K562 (cell line): Measurements from ENCODE around the gene CISD2. TPM values are rescaled to one million over a fixed set of nuclear protein-coding genes. Genes with fewer than 3 reads are reported as not detected.

Experiments
- CBX5 ChIP-seq: IDR thresholded peaks from 2 replicates; pipeline ENCODE4 v1.6.1; 2014; ENCODE audit warnings: low read depth, borderline replicate concordance
- ETV5 ChIP-seq: sonication (generic); formaldehyde crosslinking; IDR thresholded peaks from 2 replicates; pipeline ENCODE4 v1.4.0; 2020; ENCODE audit warnings: low read depth, mild to moderate bottlenecking, missing genetic modification reagents
- FOS ChIP-seq: IDR thresholded peaks from 3 replicates; pipeline ENCODE4 v1.6.1; 2011; ENCODE audit not compliant: insufficient read length; ENCODE audit errors: extremely low read depth
- KDM1A ChIP-seq, 2 experiments: fragments of 450-650 bp; IDR thresholded peaks; 2 replicates each; pipeline ENCODE4 v1.6.1; 2016; ENCODE audit warnings: mild to moderate bottlenecking in 2 of 2
- SMARCE1 ChIP-seq: fragments of 450-650 bp; IDR thresholded peaks from 2 replicates; pipeline ENCODE4 v1.7.1; 2016; ENCODE audit warnings: mild to moderate bottlenecking
- SMC3 ChIP-seq: conservative IDR thresholded peaks from 2 replicates; pipeline ENCODE4 v1.6.1; 2011; ENCODE audit warnings: low read depth, low read length, improper control_type of control experiment; ENCODE audit not compliant: insufficient read depth
- SRSF3 ChIP-seq: fragments of 200-400 bp; formaldehyde crosslinking; IDR thresholded peaks from 2 replicates; pipeline ENCODE4 v1.6.1; 2016; ENCODE audit warnings: mild to moderate bottlenecking, low read length, moderate library complexity; ENCODE audit not compliant: insufficient read depth
- TEAD2 ChIP-seq: fragments of 450-650 bp; IDR thresholded peaks from 2 replicates; pipeline ENCODE4 v1.6.1; 2016; ENCODE audit warnings: missing genetic modification characterization, control low read depth, missing compliant biosample characterization
- ZNF121 ChIP-seq: sonication (generic); formaldehyde crosslinking; conservative IDR thresholded peaks from 2 replicates; pipeline ENCODE4 v1.8.0; 2022; ENCODE audit warnings: missing genetic modification reagents
- ZNF134 ChIP-seq: fragments of 250-450 bp; sonication (Bioruptor Pico); conservative IDR thresholded peaks from 2 replicates; pipeline ENCODE4 v1.4.0; 2020
- ZNF184 ChIP-seq: sonication (generic); formaldehyde crosslinking; IDR thresholded peaks from 2 replicates; pipeline ENCODE4 v1.5.0; 2020; ENCODE audit warnings: missing genetic modification reagents
- polyA plus RNA-seq, 8 experiments: library from polyadenylated mRNA; depleted of rRNA in 4 of 8; stranded (reverse) in 5 of 8; unstranded in 3 of 8; fragments of >200 nt; fragmentation: Nextera tagmentation in 2 of 8; fragmentation: Illumina TruSeq in 1 of 8; extraction: Ambion mirVana in 2 of 8; extraction: Trizol in 1 of 8; gene quantifications; 2 replicates each; pipeline versions ENCODE4 v1.2.1 to v1.2.3, GENCODE V29; 2011 to 2014; ENCODE audit warnings: inconsistent platforms in 1 of 8, missing spikeins in 1 of 8
- total RNA-seq, 7 experiments: library from RNA; depleted of rRNA in 6 of 7; stranded (reverse); fragments of >200 nt in 6 of 7; fragmentation: Illumina TruSeq in 2 of 7; extraction: Trizol in 2 of 7; gene quantifications; 2 replicates each; pipeline versions ENCODE4 v1.2.1 to v1.2.3, GENCODE V29; 2011 to 2021; ENCODE audit warnings: low replicate concordance in 1 of 7
- TF ChIP-seq, protein P1 (sequence below): sonication (generic); formaldehyde crosslinking; IDR thresholded peaks from 2 replicates; pipeline ENCODE4 v1.8.1; 2023; ENCODE audit warnings: missing genetic modification reagents, mild to moderate bottlenecking, borderline replicate concordance
- TF ChIP-seq, protein P2 (sequence below): sonication (generic); formaldehyde crosslinking; IDR thresholded peaks from 2 replicates; pipeline ENCODE4 v1.5.0; 2020; ENCODE audit warnings: missing genetic modification reagents
- TF ChIP-seq, protein P3 (sequence below), 3 experiments: fragments of 200-800 bp in 1 of 3; fragments of 250-450 bp in 1 of 3; fragments of 450-650 bp in 1 of 3; sonication (Bioruptor Pico) in 1 of 3; sonication (Bioruptor generic) in 1 of 3; formaldehyde crosslinking in 1 of 3; IDR thresholded peaks; 2 replicates each; pipeline versions ENCODE4 v1.6.1 to v1.8.0; 2016 to 2022; ENCODE audit warnings: mild to moderate bottlenecking in 2 of 3, missing genetic modification characterization in 2 of 3, missing compliant biosample characterization in 1 of 3, moderate library complexity in 1 of 3
- TF ChIP-seq, protein P4 (sequence below): sonication (generic); formaldehyde crosslinking; IDR thresholded peaks from 2 replicates; pipeline ENCODE4 v1.9.0; 2022; ENCODE audit warnings: mild to moderate bottlenecking, missing genetic modification reagents

CISD2 gene
- total and polyA plus RNA-seq, 9 of the 15 experiments (the other 6 are each of a cell fraction or from before 2014, with no cell fraction given) = 37.8 to 91.4 (median 59.8) TPM

DNA sequence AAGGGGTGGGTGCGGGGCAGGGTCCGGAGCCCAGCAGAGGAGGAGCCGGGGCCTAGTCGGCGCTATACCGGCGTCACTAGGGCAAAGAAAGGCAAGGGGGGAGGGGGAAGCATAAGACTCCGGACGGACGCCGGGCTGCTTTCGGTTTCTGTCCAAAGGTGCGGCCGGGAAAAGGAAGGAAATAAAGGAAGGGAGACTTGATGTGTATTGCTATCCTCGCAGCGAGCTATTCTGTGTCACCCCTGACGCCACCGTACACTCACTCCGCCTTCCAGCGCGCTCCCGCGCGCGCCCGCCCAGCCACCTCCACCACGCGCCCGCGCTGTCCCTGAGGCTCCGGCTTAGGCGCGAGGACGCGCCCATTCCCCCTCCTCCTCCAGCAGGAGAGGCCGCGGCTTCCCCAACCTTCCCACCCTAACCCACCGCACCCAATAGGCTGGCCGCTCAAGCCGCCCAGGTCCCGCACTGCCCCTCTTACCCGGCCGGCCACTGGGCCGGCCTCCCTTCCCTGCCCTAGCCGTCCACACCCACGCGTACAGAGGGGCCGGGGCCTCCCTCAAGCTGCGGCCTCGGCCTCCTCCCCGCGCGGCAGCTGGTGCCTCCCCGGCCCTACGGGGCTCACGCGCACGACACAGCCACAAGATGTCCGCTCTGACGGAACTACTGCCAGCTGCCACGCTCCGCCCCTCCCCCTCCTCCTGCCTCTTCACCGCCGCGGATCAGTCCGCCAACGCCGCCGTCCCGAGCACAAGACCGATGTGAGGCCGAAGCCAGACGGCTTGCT lies 41.7 kb upstream of the CISD2 start, which contains the start of gene UBE2D3 (continued):
- TF ChIP-seq, protein P1, sequence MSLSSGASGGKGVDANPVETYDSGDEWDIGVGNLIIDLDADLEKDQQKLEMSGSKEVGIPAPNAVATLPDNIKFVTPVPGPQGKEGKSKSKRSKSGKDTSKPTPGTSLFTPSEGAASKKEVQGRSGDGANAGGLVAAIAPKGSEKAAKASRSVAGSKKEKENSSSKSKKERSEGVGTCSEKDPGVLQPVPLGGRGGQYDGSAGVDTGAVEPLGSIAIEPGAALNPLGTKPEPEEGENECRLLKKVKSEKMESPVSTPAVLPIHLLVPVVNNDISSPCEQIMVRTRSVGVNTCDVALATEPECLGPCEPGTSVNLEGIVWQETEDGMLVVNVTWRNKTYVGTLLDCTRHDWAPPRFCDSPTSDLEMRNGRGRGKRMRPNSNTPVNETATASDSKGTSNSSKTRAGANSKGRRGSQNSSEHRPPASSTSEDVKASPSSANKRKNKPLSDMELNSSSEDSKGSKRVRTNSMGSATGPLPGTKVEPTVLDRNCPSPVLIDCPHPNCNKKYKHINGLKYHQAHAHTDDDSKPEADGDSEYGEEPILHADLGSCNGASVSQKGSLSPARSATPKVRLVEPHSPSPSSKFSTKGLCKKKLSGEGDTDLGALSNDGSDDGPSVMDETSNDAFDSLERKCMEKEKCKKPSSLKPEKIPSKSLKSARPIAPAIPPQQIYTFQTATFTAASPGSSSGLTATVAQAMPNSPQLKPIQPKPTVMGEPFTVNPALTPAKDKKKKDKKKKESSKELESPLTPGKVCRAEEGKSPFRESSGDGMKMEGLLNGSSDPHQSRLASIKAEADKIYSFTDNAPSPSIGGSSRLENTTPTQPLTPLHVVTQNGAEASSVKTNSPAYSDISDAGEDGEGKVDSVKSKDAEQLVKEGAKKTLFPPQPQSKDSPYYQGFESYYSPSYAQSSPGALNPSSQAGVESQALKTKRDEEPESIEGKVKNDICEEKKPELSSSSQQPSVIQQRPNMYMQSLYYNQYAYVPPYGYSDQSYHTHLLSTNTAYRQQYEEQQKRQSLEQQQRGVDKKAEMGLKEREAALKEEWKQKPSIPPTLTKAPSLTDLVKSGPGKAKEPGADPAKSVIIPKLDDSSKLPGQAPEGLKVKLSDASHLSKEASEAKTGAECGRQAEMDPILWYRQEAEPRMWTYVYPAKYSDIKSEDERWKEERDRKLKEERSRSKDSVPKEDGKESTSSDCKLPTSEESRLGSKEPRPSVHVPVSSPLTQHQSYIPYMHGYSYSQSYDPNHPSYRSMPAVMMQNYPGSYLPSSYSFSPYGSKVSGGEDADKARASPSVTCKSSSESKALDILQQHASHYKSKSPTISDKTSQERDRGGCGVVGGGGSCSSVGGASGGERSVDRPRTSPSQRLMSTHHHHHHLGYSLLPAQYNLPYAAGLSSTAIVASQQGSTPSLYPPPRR (CRISPR knock-in tag) = peak; percentile 97
- TF ChIP-seq, protein P2, sequence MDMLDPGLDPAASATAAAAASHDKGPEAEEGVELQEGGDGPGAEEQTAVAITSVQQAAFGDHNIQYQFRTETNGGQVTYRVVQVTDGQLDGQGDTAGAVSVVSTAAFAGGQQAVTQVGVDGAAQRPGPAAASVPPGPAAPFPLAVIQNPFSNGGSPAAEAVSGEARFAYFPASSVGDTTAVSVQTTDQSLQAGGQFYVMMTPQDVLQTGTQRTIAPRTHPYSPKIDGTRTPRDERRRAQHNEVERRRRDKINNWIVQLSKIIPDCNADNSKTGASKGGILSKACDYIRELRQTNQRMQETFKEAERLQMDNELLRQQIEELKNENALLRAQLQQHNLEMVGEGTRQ (CRISPR knock-in tag) = no peak
- peak in 1 of 2 experiments; percentile 93; a peak in 2 of 4 replicates for TF ChIP-seq KDM1A (IDR thresholded peaks at IDR 0.05)
- no peak for TF ChIP-seq SMC3
- TF ChIP-seq SRSF3 = no peak; the same call in 1 of the 2 replicates
- TF ChIP-seq, protein P3, sequence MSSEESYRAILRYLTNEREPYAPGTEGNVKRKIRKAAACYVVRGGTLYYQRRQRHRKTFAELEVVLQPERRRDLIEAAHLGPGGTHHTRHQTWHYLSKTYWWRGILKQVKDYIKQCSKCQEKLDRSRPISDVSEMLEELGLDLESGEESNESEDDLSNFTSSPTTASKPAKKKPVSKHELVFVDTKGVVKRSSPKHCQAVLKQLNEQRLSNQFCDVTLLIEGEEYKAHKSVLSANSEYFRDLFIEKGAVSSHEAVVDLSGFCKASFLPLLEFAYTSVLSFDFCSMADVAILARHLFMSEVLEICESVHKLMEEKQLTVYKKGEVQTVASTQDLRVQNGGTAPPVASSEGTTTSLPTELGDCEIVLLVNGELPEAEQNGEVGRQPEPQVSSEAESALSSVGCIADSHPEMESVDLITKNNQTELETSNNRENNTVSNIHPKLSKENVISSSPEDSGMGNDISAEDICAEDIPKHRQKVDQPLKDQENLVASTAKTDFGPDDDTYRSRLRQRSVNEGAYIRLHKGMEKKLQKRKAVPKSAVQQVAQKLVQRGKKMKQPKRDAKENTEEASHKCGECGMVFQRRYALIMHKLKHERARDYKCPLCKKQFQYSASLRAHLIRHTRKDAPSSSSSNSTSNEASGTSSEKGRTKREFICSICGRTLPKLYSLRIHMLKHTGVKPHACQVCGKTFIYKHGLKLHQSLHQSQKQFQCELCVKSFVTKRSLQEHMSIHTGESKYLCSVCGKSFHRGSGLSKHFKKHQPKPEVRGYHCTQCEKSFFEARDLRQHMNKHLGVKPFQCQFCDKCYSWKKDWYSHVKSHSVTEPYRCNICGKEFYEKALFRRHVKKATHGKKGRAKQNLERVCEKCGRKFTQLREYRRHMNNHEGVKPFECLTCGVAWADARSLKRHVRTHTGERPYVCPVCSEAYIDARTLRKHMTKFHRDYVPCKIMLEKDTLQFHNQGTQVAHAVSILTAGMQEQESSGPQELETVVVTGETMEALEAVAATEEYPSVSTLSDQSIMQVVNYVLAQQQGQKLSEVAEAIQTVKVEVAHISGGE (CRISPR knock-in tag; IDR thresholded peaks at IDR 0.05) = peak in 2 of 3 experiments; percentile 23 to 39; a peak in 3 of 6 replicates
- no peak; the same call in 1 of the 2 replicates for TF ChIP-seq ZNF121 (CRISPR knock-in tag)
- TF ChIP-seq TEAD2 (tag) = no peak
- peak; percentile 17; the same call in 1 of the 2 replicates for TF ChIP-seq CBX5
- TF ChIP-seq, protein P4, sequence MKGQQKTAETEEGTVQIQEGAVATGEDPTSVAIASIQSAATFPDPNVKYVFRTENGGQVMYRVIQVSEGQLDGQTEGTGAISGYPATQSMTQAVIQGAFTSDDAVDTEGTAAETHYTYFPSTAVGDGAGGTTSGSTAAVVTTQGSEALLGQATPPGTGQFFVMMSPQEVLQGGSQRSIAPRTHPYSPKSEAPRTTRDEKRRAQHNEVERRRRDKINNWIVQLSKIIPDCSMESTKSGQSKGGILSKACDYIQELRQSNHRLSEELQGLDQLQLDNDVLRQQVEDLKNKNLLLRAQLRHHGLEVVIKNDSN = 0 out of 2 replicates have a peak, but pooled peaks have one; percentile 59
- peak; percentile 70 for TF ChIP-seq ETV5 (CRISPR knock-in tag)
- TF ChIP-seq FOS = no peak
- TF ChIP-seq ZNF184 (CRISPR knock-in tag) = no peak
- TF ChIP-seq SMARCE1 = peak; percentile 7
- no peak for TF ChIP-seq ZNF134
